ENCODE results near the gene UNKL.

UNKL gene

DNA sequence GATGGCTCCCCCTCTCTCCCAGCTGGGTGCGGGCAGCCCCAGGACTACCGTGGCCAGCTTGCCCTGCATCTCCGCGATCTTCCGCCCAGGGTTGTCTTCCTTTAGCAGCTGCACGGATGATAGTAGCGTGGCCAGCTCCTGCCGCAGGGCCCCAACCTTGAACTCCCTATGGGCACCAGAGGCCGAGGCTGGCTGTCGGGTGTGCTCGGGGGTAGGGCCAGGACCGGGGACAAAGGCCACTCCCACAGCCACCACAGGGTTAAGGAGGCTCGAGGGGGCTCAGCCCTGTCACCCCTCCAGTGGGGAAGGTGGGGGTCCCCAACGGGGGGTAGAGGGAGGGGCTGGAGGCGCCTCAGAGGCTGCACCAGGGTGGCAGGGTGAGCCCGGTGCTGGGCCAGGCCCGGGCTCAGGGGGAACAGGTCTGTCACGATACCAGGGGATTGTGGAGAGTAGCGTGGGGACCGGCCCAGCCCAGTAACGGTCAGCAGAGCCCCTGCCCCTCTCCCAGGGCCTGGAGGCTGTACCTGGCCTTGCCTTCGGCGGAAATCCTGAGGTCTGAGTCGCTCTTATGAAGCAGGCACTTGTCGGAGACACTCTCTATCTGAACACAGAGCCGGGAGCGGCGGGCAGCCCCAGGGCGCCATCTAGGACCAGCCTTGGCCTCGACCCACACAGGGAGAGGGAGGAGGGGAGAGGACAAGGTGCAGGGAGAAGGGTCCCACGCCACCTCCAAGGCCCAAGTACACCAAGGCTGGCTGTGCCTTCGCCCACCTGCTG lies 21.6 kb upstream of the UNKL start:
- no peaks in the 10 kb centered on the region for H3K4me1 ChIP-seq (ENCODE audit: insufficient read depth, low read length)
- H3K4me3 ChIP-seq (ENCODE audit: low read length), result no peak overlapping the region
- no peaks in the 10 kb centered on the region for H3K27me3 ChIP-seq (ENCODE audit: insufficient read depth, low read length)
- no peaks in the 10 kb centered on the region for H3K9me3 ChIP-seq (ENCODE audit: insufficient read depth, low read depth, low read length)
- H3K9ac ChIP-seq (ENCODE audit: low read depth, low read length), result no peak overlapping the region
- H3K36me3 ChIP-seq (ENCODE audit: insufficient read depth, low read length), result no peaks in the 10 kb centered on the region
- H3K27ac ChIP-seq (ENCODE audit: low read depth, low read length), result no peak overlapping the region
- 88% methylated on average over 32 of the region's 32 CpGs for WGBS

- Histone ChIP-seq H3K27ac (ENCODE audit: low read depth, low read length) (no peak overlapping the region), H3K27me3 (ENCODE audit: insufficient read depth, low read length) (no peaks in the 10 kb centered on the region), H3K4me3 (ENCODE audit: low read length) (no peak overlapping the region), H3K9ac (ENCODE audit: low read depth, low read length) (no peak overlapping the region), H3K36me3 (ENCODE audit: insufficient read depth, low read length) (no peaks in the 10 kb centered on the region), H3K9me3 (ENCODE audit: insufficient read depth, low read depth, low read length) (no peaks in the 10 kb centered on the region), H3K4me1 (ENCODE audit: insufficient read depth, low read length) (no peaks in the 10 kb centered on the region)
- WGBS, result 96% methylated on average over 40 of the region's 40 CpGs
Measured at GRCh38 chr16:1434644-1435592, 20.4 kb upstream of the UNKL start.

GRCh38 chr16:1433756-1434155 lies 19.3 kb upstream of the UNKL start:
- WGBS, result 86% methylated on average over 22 of the region's 22 CpGs
- Histone ChIP-seq H3K9ac (ENCODE audit: low read depth, low read length) (no peak overlapping the region), H3K36me3 (ENCODE audit: insufficient read depth, low read length) (no peaks in the 10 kb centered on the region), H3K27ac (ENCODE audit: low read depth, low read length) (no peak overlapping the region), H3K27me3 (ENCODE audit: insufficient read depth, low read length) (no peaks in the 10 kb centered on the region), H3K9me3 (ENCODE audit: insufficient read depth, low read depth, low read length) (no peaks in the 10 kb centered on the region), H3K4me3 (ENCODE audit: low read length) (no peak overlapping the region), H3K4me1 (ENCODE audit: insufficient read depth, low read length) (no peaks in the 10 kb centered on the region)

DNA sequence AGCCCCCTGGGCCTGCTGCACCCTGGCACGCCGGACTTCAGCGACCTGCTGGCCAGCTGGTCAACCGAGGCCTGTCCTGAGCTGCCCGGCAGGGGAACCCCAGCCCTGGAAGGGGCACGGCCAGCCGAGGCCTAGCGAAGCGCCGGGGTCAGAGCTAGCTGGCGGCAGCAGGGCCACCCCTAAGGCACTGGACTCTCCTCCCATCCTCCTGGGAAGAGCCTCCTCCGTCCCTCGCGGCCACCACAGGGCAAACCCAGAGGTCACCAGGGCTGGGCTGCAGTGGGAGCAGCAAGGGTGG lies 18.7 kb upstream of the UNKL start:
- H3K27me3 ChIP-seq (ENCODE audit: insufficient read depth, low read length), result no peaks in the 10 kb centered on the region
- no peaks in the 10 kb centered on the region for H3K4me1 ChIP-seq (ENCODE audit: insufficient read depth, low read length)
- 94% methylated on average over 14 of the region's 14 CpGs for WGBS
- no peak overlapping the region for H3K4me3 ChIP-seq (ENCODE audit: low read length)
- no peaks in the 10 kb centered on the region for H3K36me3 ChIP-seq (ENCODE audit: insufficient read depth, low read length)
- H3K9me3 ChIP-seq (ENCODE audit: insufficient read depth, low read depth, low read length), result no peaks in the 10 kb centered on the region
- H3K27ac ChIP-seq (ENCODE audit: low read depth, low read length), result no peak overlapping the region
- H3K9ac ChIP-seq (ENCODE audit: low read depth, low read length), result no peak overlapping the region

GRCh38 chr16:1432388-1433262 lies 18.1 kb upstream of the UNKL start:
- no peaks in the 10 kb centered on the region for H3K4me1 ChIP-seq (ENCODE audit: insufficient read depth, low read length)
- no peak overlapping the region for H3K27ac ChIP-seq (ENCODE audit: low read depth, low read length)
- H3K9me3 ChIP-seq (ENCODE audit: insufficient read depth, low read depth, low read length), result no peaks in the 10 kb centered on the region
- no peak overlapping the region for H3K4me3 ChIP-seq (ENCODE audit: low read length)
- WGBS, result 94% methylated on average over 62 of the region's 63 CpGs
- H3K36me3 ChIP-seq (ENCODE audit: insufficient read depth, low read length), result no peaks in the 10 kb centered on the region
- H3K9ac ChIP-seq (ENCODE audit: low read depth, low read length), result no peak overlapping the region
- no peaks in the 10 kb centered on the region for H3K27me3 ChIP-seq (ENCODE audit: insufficient read depth, low read length)

DNA sequence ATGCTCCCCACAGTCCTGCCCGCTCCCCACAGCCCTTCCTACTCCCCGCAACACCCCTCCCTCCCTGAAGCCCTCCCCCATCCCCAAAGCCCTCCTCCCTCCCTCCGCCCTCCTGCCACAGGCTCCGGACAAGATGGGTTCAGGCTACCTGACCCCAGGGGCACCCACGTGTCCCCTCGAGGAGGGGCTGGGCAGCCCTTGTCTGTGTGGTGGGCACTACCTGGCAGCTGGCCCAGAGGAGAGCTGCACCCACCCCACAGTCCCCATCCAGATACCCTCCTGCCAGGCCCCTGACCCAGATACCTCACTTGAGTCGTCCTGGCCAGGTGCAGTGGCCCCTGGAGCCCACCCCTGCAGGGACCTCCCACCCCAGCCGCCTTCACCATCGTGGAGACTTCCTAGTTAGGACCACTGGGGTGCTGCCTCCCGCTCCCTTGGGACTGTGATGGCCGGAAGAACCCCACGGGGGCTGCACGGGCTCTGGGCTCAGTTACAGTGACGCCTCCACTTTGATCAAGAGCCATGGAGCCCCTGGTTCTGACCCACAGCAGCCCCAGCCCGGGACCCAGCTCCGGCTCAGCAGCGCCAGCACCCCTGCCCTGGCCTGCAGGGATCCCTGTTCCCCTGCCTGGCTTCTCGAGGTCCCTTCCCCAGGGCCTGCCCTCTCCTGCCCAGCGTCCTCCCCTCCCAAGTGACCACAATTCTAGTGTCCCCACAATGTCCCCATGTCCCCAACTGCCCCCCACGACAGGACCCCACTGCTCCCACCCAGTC lies 17.2 kb upstream of the UNKL start:
- no peaks in the 10 kb centered on the region for H3K27me3 ChIP-seq (ENCODE audit: insufficient read depth, low read length)
- no peaks in the 10 kb centered on the region for H3K36me3 ChIP-seq (ENCODE audit: insufficient read depth, low read length)
- H3K4me1 ChIP-seq (ENCODE audit: insufficient read depth, low read length), result no peaks in the 10 kb centered on the region
- no peak overlapping the region for H3K27ac ChIP-seq (ENCODE audit: low read depth, low read length)
- WGBS, result 89% methylated on average over 20 of the region's 20 CpGs
- no peak overlapping the region for H3K4me3 ChIP-seq (ENCODE audit: low read length)
- no peaks in the 10 kb centered on the region for H3K9me3 ChIP-seq (ENCODE audit: insufficient read depth, low read depth, low read length)
- H3K9ac ChIP-seq (ENCODE audit: low read depth, low read length), result no peak overlapping the region

DNA sequence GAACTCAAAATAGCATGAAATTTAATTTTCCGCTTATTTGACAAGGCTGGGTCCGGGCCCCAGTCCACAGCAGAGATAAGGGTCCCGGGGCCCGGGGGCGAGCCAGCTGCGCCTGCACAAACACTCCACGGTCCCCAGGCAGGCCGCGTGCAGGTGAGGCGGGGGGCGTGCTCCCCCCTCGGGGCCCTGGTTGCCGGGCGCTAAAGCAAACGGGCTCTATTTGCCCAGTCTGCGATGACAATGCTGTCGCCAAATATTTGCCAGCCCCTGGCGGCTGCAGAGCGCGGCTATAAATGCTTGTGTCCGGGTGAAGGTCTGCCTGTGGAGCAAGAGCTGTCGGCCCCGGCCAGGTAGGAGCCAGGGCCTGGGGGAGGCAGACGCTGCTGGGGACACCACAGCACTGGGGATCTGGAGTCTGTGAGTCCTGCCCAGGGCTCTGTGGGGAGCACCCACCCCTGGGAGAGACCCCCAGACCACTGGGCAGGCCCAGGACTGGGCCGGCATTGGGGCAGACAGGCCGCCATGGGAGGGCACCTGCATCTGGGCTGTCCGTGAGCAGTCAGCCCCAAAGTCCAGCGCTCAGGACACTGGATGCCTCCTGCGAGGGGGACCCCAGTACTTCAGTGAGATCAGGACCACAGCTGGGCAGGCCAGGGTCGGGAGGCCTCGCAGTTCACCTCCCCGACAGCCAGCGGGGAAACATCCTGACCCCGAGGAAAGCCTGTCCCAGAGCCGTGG lies 16.4 kb upstream of the UNKL start, which contains the start of gene PERCC1:
Gene PERCC1, plus strand, starts transcription at position 320 of the 738 bp plus-strand sequence. CDS start 1,516 bp downstream, outside the sequence.
- no peaks in the 10 kb centered on the region for H3K27me3 ChIP-seq (ENCODE audit: insufficient read depth, low read length)
- no peaks in the 10 kb centered on the region for H3K9me3 ChIP-seq (ENCODE audit: insufficient read depth, low read depth, low read length)
- H3K4me3 ChIP-seq (ENCODE audit: low read length), result no peak within 1 kb of the TSS
- no peaks in the 10 kb centered on the region for H3K36me3 ChIP-seq (ENCODE audit: insufficient read depth, low read length)
- 90% methylated on average over 35 of the region's 35 CpGs for WGBS
- H3K9ac ChIP-seq (ENCODE audit: low read depth, low read length), result no peak within 1 kb of the TSS
- no peak within 1 kb of the TSS for H3K27ac ChIP-seq (ENCODE audit: low read depth, low read length)
- no peaks in the 10 kb centered on the region for H3K4me1 ChIP-seq (ENCODE audit: insufficient read depth, low read length)

- H3K27ac ChIP-seq (ENCODE audit: low read depth, low read length), result no peak overlapping the region
- 90% methylated on average over 14 of the region's 14 CpGs for WGBS
- H3K4me1 ChIP-seq (ENCODE audit: insufficient read depth, low read length), result no peaks in the 10 kb centered on the region
- H3K27me3 ChIP-seq (ENCODE audit: insufficient read depth, low read length), result no peaks in the 10 kb centered on the region
- H3K9ac ChIP-seq (ENCODE audit: low read depth, low read length), result no peak overlapping the region
- H3K36me3 ChIP-seq (ENCODE audit: insufficient read depth, low read length), result no peaks in the 10 kb centered on the region
- no peak overlapping the region for H3K4me3 ChIP-seq (ENCODE audit: low read length)
- no peaks in the 10 kb centered on the region for H3K9me3 ChIP-seq (ENCODE audit: insufficient read depth, low read depth, low read length)
Measured at GRCh38 chr16:1430214-1430758, 15.8 kb upstream of the UNKL start.

DNA sequence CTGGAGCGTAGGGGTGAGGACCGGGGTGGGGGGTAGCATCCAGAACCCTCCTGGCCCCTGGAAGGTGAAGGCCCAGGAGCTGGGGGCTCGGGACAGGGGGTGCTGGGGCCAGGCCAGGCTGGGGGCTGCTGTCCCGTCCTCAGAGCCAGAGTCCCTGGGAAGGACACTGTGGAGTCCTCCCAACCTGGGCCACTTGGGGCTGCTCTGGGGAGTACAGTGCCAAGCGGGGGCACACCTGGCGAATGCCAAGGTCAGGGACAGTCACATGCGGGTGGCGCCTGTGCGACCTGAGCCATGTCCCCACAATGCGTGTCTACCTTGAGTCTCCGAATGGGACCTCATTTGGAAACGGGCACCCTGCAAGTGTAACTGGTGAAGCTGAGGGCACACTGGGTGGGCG lies 15.1 kb upstream of the UNKL start:
- WGBS, result 93% methylated on average over 13 of the region's 13 CpGs

DNA sequence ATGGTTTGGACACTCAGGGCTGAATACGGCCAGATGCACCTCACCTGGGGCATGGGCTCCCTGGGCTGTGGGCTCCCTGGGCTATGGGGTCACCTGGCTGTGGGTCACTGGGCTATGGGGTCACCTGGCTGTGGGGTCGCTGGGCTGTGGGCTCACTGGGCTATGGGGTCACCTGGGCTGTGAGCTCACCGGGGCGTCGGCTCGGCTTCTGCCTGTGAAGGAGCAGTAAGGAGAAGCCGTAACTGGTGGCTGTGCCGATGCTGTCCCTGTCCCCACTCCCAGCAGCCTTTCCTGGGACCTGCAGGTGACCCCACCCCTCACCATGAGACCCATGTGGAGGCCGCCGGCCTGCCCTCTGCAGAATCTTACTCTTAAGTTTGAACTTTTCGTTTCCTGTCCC lies 14.5 kb upstream of the UNKL start:
- Histone ChIP-seq H3K27ac (ENCODE audit: low read depth, low read length) (no peak overlapping the region), H3K4me3 (ENCODE audit: low read length) (no peak overlapping the region), H3K27me3 (ENCODE audit: insufficient read depth, low read length) (no peaks in the 10 kb centered on the region), H3K36me3 (ENCODE audit: insufficient read depth, low read length) (no peaks in the 10 kb centered on the region), H3K4me1 (ENCODE audit: insufficient read depth, low read length) (no peaks in the 10 kb centered on the region), H3K9me3 (ENCODE audit: insufficient read depth, low read depth, low read length) (no peaks in the 10 kb centered on the region), H3K9ac (ENCODE audit: low read depth, low read length) (no peak overlapping the region)
- 94% methylated on average over 11 of the region's 11 CpGs for WGBS

More for the DNA sequence above, 15.1 kb upstream of the UNKL start:
- no peaks in the 10 kb centered on the region for H3K4me1 ChIP-seq (ENCODE audit: insufficient read depth, low read length)
- H3K9me3 ChIP-seq (ENCODE audit: insufficient read depth, low read depth, low read length), result no peaks in the 10 kb centered on the region
- no peaks in the 10 kb centered on the region for H3K36me3 ChIP-seq (ENCODE audit: insufficient read depth, low read length)
- H3K27ac ChIP-seq (ENCODE audit: low read depth, low read length), result no peak overlapping the region
- no peak overlapping the region for H3K9ac ChIP-seq (ENCODE audit: low read depth, low read length)
- H3K27me3 ChIP-seq (ENCODE audit: insufficient read depth, low read length), result no peaks in the 10 kb centered on the region
- H3K4me3 ChIP-seq (ENCODE audit: low read length), result no peak overlapping the region

All from HUES64 (cell line).